Muscle of back (tissue), 13 donors: ENCODE data around the gene CCL21. TPM values are rescaled to one million over a fixed set of nuclear protein-coding genes. Genes with fewer than 3 reads are reported as not detected.
A peak's percentile ranks its signal among the peaks of the same experiment; 100 is the strongest.
"Not testable (repeated sequence)": the region's sequence is repeated elsewhere in the genome, so short reads cannot be mapped to it uniquely, and the experiment has no call there.

Experiments used
- DNase-seq, 3 donors: peaks; one replicate each; pipeline versions ENCODE4 v3.0.0 to v3.0.0-alpha.2; 2013
- long read RNA-seq, 9 donors: transcript quantifications; one replicate each; lab custom pipeline, GENCODE V29; 2026
- polyA plus RNA-seq, 10 donors: library from polyadenylated mRNA; unstranded; fragments of 120-200 nt; gene quantifications; one replicate each; pipeline ENCODE4 v1.2.1, GENCODE V29; 2013; ENCODE audit not compliant: insufficient read length in 10 of 10

The CCL21 gene
- 10 to 100 TPM in 9 of 10 donors, 1 to 10 TPM in 1; 4.1 to 58.5 (median 26.1) TPM for polyA plus RNA-seq
- long read RNA-seq, donor 1, partial matches to known transcripts = 0 of 3 reads
- long read RNA-seq, donor 1, other reads (novel, unspliced or antisense) = 0 of 3 reads
- long read RNA-seq, donor 2, transcript CCL21-201 (4 exons, 852 nt) = major isoform, 6 of 6 reads
- long read RNA-seq, donor 2, partial matches to known transcripts = 0 of 6 reads
- long read RNA-seq, donor 2, other reads (novel, unspliced or antisense) = 0 of 6 reads
- long read RNA-seq, donor 3 = 0 reads
- long read RNA-seq, donor 4, transcript CCL21-201 (4 exons, 852 nt) = major isoform, 6 of 6 reads
- long read RNA-seq, donor 4, partial matches to known transcripts = 0 of 6 reads
- long read RNA-seq, donor 4, other reads (novel, unspliced or antisense) = 0 of 6 reads
- long read RNA-seq, donor 5, transcript CCL21-201 (4 exons, 852 nt) = major isoform, 5 of 5 reads
- long read RNA-seq, donor 5, partial matches to known transcripts = 0 of 5 reads
- long read RNA-seq, donor 5, other reads (novel, unspliced or antisense) = 0 of 5 reads
- long read RNA-seq, donor 6, transcript CCL21-201 (4 exons, 852 nt) = major isoform, 14 of 17 reads
- long read RNA-seq, donor 6, partial matches to known transcripts = 0 of 17 reads
- long read RNA-seq, donor 6, other reads (novel, unspliced or antisense) = 0 of 17 reads
- long read RNA-seq, donor 7, partial matches to known transcripts = 0 of 3 reads
- long read RNA-seq, donor 7, other reads (novel, unspliced or antisense) = 0 of 3 reads
- long read RNA-seq, donor 8, transcript CCL21-201 (4 exons, 852 nt) = major isoform, 14 of 21 reads
- long read RNA-seq, donor 8, partial matches to known transcripts = 5 of 21 reads
- long read RNA-seq, donor 8, other reads (novel, unspliced or antisense) = 0 of 21 reads
- long read RNA-seq, donor 9, partial matches to known transcripts = 0 of 1 reads
- long read RNA-seq, donor 9, other reads (novel, unspliced or antisense) = 0 of 1 reads

GRCh38 chr9:34710023-34710422 lies at the start of gene CCL21:
Gene CCL21 (minus strand): TSS chr9:34710136. CDS start chr9:34710066, 70 bp downstream.
- DNase-seq = peak in 2 of 3 donors; percentile 32 to 62

- DNase-seq = no peak
Observed at GRCh38 chr9:34759432-34760134, 49.6 kb upstream of the CCL21 start.

GRCh38 chr9:34750320-34750719 lies 40.4 kb upstream of the CCL21 start:
- not testable (repeated sequence) for DNase-seq

GRCh38 chr9:34746526-34746925 lies 36.6 kb upstream of the CCL21 start:
- DNase-seq = no peak

GRCh38 chr9:34744295-34745221 lies 34.6 kb upstream of the CCL21 start:
- peak; percentile 8 to 63 (median 46) for DNase-seq

- DNase-seq = no peak
Observed at GRCh38 chr9:34742710-34743109, 32.8 kb upstream of the CCL21 start.

GRCh38 chr9:34741628-34742027 lies 31.7 kb upstream of the CCL21 start:
- no peak for DNase-seq

GRCh38 chr9:34740176-34740575 lies 30.2 kb upstream of the CCL21 start:
- not testable (repeated sequence) for DNase-seq

GRCh38 chr9:34737677-34738260 lies 27.8 kb upstream of the CCL21 start:
- no peak for DNase-seq

GRCh38 chr9:34734720-34735119 lies 24.8 kb upstream of the CCL21 start:
- DNase-seq = no peak

- DNase-seq = no peak
Observed at GRCh38 chr9:34732886-34733285, 22.9 kb upstream of the CCL21 start.

GRCh38 chr9:34732478-34732877 lies 22.5 kb upstream of the CCL21 start:
- no peak for DNase-seq

- no peak for DNase-seq
Observed at GRCh38 chr9:34723141-34723540, 13.2 kb upstream of the CCL21 start.

- not testable (repeated sequence) for DNase-seq
Observed at GRCh38 chr9:34719769-34720025, 9.8 kb upstream of the CCL21 start.

- no peak for DNase-seq
Observed at GRCh38 chr9:34719021-34719768, 9.3 kb upstream of the CCL21 start.

GRCh38 chr9:34717996-34718614 lies 8.2 kb upstream of the CCL21 start:
- DNase-seq = no peak

GRCh38 chr9:34716711-34717110 lies 6.8 kb upstream of the CCL21 start:
- no peak for DNase-seq

GRCh38 chr9:34715639-34716215 lies 5.8 kb upstream of the CCL21 start:
- DNase-seq = no peak

- DNase-seq = no peak
Observed at GRCh38 chr9:34714007-34714406, 4.1 kb upstream of the CCL21 start.
